HG03457 (cell line): Measurements from ENCODE around the gene PCDH18.
"Not testable (repeated sequence)": the region's sequence is repeated elsewhere in the genome, so short reads cannot be mapped to it uniquely, and the experiment has no call there.

ENCODE experiments used
- ATAC-seq: cut with Tn5 transposase; IDR thresholded peaks from one replicate; pipeline ENCODE4 v1.9.1; 2021; ENCODE audit warnings: moderate number of reproducible peaks; ENCODE audit not compliant: unreplicated experiment

Gene PCDH18

GRCh38 chr4:137531986-137532868 is at the start of gene PCDH18:
Gene PCDH18 (minus strand): TSS chr4:137532494. CDS start chr4:137532088, 406 bp downstream.
- no peak for ATAC-seq

DNA sequence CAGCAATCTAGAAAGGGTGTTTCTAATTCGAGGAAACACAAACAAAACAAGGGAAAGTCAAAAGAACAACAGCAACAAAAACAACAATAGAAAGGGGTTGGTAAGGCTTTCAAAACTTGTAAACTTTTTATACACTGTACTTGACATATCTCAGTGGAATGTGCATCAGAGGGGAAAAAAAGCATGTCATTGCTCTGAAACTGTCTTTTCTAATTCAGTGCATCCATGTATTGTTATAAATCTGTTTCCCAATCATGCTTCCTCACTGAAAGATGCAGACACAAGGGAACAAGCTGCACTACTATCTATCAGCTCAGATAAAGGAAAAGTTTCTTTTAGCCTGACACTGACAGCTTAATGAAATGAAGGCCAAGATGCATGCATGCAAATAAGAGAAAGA is 44.2 kb upstream of the PCDH18 start:
- no peak for ATAC-seq

GRCh38 chr4:137572647-137573046 is 40.4 kb upstream of the PCDH18 start:
- no peak for ATAC-seq

- no peak for ATAC-seq
These were observed 39.9 kb upstream of the PCDH18 start for GRCh38 chr4:137572163-137572562.

DNA sequence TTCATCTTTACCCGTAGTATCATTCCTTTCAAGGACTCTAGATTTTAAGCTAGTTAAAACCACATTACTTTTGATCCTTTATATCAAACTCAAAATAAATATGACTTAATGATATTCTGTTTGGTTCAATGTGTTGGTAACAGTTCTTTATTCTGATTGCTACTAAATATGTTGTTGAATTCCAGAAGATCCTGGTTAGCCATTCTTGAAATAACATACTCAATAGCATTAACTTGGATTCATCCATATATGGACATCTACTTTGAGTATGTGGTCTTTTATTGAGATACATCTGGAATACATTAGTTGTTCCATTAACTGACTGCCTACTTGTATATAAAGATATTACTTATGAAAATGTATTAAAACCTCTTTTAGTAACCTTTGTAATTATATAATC is 27.5 kb upstream of the PCDH18 start:
- ATAC-seq, result no peak

DNA sequence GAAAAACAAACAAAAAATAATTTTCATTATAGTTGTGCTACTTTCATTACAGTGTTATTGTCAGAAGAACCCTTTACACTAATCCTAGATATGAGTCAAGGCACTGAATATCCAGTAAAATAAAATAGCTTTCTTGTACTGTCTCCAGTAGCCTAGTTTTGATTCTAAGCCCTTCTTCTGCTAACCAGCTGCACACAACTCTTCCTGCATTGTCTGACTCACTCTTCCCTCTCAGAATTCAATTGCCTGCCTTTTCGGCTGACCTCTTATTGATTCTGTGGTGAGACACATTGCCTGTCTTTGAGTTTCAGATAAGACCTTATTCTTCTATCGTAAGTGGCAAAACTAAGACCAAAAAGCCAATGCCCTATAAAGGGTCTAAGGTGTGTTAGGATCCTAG is 26.7 kb upstream of the PCDH18 start:
- ATAC-seq, result no peak

DNA sequence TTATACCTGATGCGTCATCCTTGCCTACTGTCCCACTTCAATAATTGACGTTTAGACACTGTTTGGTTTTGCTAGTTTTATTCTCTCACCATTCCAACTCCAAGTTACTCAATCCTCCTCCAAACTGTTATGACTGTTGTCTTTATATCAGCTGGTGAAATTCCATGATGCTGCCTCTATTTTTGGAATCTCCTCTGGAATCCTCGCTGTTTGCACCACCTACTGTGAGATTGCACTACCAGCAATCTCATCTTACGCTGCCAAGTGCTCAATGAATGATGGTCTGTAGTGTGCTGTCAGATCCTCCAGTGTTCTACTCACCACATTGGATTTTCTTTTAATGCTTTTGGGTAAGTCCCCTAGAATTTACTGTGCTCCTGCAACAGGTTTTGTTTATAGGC is 13.2 kb upstream of the PCDH18 start:
- no peak for ATAC-seq

- ATAC-seq, result no peak
These were observed 11.4 kb upstream of the PCDH18 start for GRCh38 chr4:137543648-137544047.

GRCh38 chr4:137543198-137543597 is 10.9 kb upstream of the PCDH18 start:
- no peak for ATAC-seq

- ATAC-seq, result no peak
These were observed 9.8 kb upstream of the PCDH18 start for GRCh38 chr4:137541876-137542646.

GRCh38 chr4:137541181-137541580 is 8.9 kb upstream of the PCDH18 start:
- ATAC-seq, result no peak

- ATAC-seq, result no peak
These were observed 8.1 kb upstream of the PCDH18 start for GRCh38 chr4:137540356-137540755.

- no peak for ATAC-seq
These were observed 6.2 kb upstream of the PCDH18 start for GRCh38 chr4:137538526-137538925.

DNA sequence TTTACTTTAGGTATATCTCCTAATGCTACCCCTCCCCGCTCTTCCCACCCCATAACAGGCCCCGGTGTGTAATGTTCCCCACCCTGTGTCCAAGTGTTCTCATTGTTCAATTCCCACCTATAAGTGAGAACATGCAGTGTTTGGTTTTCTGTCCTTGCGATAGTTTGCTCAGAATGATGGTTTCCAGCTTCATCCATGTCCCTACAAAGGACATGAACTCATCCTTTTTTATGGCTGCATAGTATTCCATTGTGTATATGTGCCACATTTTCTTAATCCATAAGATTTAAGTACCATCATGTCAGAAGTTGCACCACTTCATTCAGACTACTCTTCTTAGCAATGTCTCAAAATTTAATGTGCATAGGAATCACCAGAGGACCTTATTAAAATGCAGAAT is 5.5 kb upstream of the PCDH18 start:
- ATAC-seq, result not testable (repeated sequence)

DNA sequence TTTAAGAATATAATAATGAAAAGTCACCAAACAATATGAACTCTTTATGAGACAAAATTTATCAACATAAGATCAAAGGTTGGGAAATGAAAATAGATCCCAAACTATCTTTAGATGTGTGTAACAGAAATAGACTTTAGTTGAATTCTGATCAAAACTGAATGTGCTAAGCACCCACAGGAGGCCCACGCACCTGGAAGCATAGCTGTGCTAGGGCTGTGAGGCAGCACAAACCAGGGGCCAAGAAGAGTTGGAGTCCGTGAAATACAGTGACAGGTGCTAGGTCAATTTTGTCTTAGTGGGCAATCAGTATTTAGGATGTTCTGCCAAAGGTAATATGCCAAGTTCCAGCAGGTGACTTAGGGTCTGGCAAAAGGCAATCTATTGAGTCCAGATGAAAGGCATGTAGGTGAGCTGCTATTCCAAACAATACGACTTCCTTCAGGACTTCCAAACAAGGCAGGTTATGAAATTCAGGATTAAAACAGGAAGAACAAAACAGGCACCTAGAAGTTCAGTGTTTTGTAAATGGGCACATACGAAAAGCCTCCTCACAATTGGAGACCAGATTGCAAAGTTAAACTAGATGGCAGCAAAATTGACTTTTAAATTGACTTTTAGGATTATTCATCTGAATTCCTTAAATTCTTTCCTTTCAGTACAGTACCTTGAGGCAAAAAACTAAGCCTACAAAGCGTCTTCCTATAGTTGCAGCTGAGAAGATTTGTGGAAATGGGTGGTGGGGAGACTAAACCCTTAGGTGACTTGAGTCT is 4.7 kb upstream of the PCDH18 start:
- ATAC-seq, result no peak

DNA sequence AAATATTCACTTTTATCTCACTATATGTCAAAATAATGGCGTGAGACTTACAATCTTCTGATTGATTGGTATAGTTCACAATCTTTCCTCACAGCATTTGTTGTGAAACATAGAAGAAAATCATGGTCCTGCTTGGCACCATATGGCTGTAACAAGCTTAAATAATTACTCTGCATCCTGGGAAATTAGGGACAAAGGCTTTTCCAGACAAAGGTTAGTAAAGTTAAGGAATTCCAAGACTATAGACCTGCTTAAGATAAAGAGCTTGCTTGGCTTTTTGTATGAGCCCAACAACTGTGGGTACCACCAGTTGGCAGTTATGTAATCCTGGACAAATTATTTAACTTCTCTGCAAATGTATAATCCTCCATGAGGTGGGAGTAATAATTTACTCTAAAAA is 3.4 kb upstream of the PCDH18 start:
- ATAC-seq, result no peak

DNA sequence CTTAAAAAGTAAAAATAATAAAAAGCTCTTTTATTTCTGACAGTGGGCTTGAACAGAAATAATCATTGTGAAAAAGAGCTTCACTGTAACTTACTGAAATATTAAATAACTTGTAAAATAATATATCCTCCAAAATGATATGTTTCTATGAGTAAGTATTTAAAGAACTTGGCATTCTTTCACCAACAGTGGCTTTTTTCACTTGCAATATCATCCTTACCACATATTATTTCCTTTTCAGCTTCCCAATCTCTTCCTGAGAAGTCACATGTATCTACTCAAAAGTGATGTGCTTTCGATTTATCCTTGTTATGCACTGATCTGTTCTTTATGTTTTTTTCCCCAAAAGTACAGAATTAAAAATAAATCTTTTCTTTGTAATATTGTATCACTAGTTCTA is 2.2 kb upstream of the PCDH18 start:
- no peak for ATAC-seq

- no peak for ATAC-seq
These were observed 1.6 kb upstream of the PCDH18 start for GRCh38 chr4:137533855-137534254.

DNA sequence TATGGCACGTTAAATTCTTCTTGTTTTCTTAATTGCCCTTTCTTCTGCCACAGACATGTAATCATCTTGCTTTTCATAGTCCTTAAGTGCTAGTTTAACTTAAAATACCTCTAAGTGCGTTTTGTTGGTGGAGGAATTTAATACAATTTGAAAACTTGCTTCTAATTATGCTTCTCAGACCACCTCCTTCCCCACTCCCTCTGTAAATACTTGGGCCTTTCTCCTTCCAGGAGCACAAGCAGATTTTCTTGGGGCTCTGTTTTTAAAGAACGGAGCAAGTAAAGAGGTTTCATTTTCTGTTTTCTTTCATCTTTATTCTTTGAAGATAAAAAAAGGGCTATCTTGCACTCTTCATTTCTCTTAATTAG is 559 bp upstream of the PCDH18 start:
- no peak for ATAC-seq

GRCh38 chr4:137531168-137531985 is 917 bp downstream of the PCDH18 start:
- ATAC-seq, result no peak

DNA sequence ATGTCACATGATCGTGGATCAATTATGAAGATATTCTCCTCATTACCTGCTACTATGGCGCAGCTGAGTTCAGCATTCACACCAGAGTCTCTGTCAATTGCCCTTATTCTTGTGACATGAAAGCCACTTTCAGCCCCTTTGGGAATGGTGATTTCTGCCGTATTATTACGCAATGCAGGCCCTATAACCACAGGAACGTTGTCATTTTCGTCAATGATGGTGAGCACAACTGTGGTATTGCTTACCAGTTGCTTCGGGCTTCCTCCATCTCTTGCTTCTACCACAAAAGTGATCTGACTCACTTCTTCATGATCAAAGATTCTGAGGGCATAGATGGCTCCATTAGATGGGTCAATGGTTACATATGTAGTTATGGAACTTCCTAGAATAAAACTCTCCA is 2.1 kb downstream of the PCDH18 start:
- no peak for ATAC-seq
